Psoas muscle (tissue), 8 donors: ENCODE results near the gene DNAJB13. TPM values are rescaled to one million over a fixed set of nuclear protein-coding genes. Genes with fewer than 3 reads are reported as not detected.

Experiments
- ATAC-seq, 4 donors: fragments of 200-7000 bp; cut with Tn5 transposase; one replicate each; pipeline ENCODE4 v1.9.1; 2020; ENCODE audit warnings: moderate library complexity in 3 of 4, mild to moderate bottlenecking in 2 of 4
- DNase-seq, 2 donors: peaks; one replicate each; pipeline ENCODE4 v3.0.0-alpha.2; 2020
- H3K27ac ChIP-seq: fragments of 200-600 bp; one replicate; pipeline ENCODE4 v1.8.0; 2022
- H3K27me3 ChIP-seq, 3 donors: fragments of 200-600 bp in 1 of 3; one replicate each; pipeline versions ENCODE4 v1.6.1 to v1.8.0; 2013 to 2022; ENCODE audit warnings: low read length in 2 of 3, mild to moderate bottlenecking in 2 of 3, moderate library complexity in 1 of 3; ENCODE audit not compliant: insufficient read depth in 3 of 3
- H3K36me3 ChIP-seq, 2 donors: fragments of 200-600 bp in 1 of 2; one replicate each; pipeline versions ENCODE4 v1.6.1 to v1.8.0; 2013 to 2022; ENCODE audit warnings: low read depth in 1 of 2, mild to moderate bottlenecking in 1 of 2, moderate library complexity in 1 of 2; ENCODE audit not compliant: insufficient read depth in 1 of 2
- H3K4me1 ChIP-seq: fragments of 200-600 bp; one replicate; pipeline ENCODE4 v1.8.0; 2022
- H3K4me3 ChIP-seq: fragments of 200-600 bp; one replicate; pipeline ENCODE4 v1.8.0; 2022; ENCODE audit warnings: mild to moderate bottlenecking
- H3K9me3 ChIP-seq: fragments of 200-600 bp; one replicate; pipeline ENCODE4 v1.8.0; 2022
- WGBS, 3 donors: extraction: QIAGEN DNeasy Blood & Tissue Kit; methylation state at CpG; one replicate each; pipeline versions ENCODE4 v1.1.6 to v1.1.7; 2013; 5-methylcytosine and 5-hydroxymethylcytosine counted together
- intact Hi-C, 2 donors: fragments of 100-400 bp; cut with DNase I; formaldehyde crosslinking; loops; one replicate each; pipeline versions ENCODE4 v1.11.0 to v1.14.2; 2022
- polyA plus RNA-seq, 3 donors: library from polyadenylated mRNA; stranded (reverse); fragments of 200-250 nt; gene quantifications; one replicate each; pipeline ENCODE4 v1.2.3, GENCODE V29; 2013
- total RNA-seq, 4 donors: library from RNA; stranded (reverse); fragmentation: NEBNext Ultra II Directional in 2 of 4; extraction: Animal tissue kit (Norgen Biotek cat#: 25700) in 2 of 4; gene quantifications; one replicate each; pipeline versions ENCODE4 v1.2.1 to v1.2.4, GENCODE V29; 2021 to 2023
- TF ChIP-seq, protein P1 (sequence below): fragments of 200-600 bp; IDR thresholded peaks from one replicate; pipeline ENCODE4 v1.8.0; 2022; ENCODE audit warnings: antibody characterized with exemption
- donor health status: healthy with polysubstance abuse.
- donor health status: DM: no; HTN: no; CAD: no; lungs with moderate emphysema.
- donor health status: Bipolar disorder and iron deficiency.
- donor health status: healthy.
- donor health status: DM: yes; HTN: yes; CAD: no.
- donor health status: DM: no; HTN: no; CAD: no.
- donor health status: DM: no; HTN: no; CAD: no.
- donor health status: DM: yes; HTN: yes; CAD: no.

Gene DNAJB13
- total and polyA plus RNA-seq, 7 donors, result 0.03 TPM; not detected in 6

DNA sequence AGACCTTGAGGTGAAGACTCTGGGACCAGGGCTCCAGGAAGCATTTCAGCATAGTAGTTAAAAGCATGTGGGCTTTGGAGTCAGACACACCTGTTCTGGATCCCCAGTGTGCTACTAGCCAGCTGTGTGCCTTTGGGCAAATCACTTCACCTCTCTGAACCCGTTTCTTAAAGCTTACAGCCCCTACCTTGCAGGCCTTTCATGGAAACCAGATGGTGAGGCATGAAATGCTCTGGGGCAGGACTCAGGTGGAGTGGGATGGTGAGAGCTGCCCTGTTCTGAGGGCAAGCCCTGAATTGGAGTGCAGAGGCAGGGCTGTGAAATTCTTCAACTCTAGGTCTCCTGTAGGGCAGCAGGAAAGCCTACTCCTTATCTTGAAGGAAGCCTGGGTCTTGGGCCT, 21.4 kb downstream of the DNAJB13 start:
- DNase-seq, result peak in 1 of 2 donors; percentile 6
- intact Hi-C loops, result no loop called here
- no peak for ATAC-seq
- Histone ChIP-seq H3K27me3 (no peaks in the 10 kb centered on the region), H3K9me3 (no peaks in the 10 kb centered on the region), H3K4me3 (no peak overlapping the region), H3K4me1 (no peaks in the 10 kb centered on the region), H3K27ac (no peak overlapping the region), H3K36me3 (peaks cover 0 to 31% of the 10 kb centered on the region in 2 donors)
- whole genome bisulfite sequencing, 3 donors, result 74 to 78% (median 77%) methylated on average over 1 of the region's 1 CpG
- TF ChIP-seq, protein P1, sequence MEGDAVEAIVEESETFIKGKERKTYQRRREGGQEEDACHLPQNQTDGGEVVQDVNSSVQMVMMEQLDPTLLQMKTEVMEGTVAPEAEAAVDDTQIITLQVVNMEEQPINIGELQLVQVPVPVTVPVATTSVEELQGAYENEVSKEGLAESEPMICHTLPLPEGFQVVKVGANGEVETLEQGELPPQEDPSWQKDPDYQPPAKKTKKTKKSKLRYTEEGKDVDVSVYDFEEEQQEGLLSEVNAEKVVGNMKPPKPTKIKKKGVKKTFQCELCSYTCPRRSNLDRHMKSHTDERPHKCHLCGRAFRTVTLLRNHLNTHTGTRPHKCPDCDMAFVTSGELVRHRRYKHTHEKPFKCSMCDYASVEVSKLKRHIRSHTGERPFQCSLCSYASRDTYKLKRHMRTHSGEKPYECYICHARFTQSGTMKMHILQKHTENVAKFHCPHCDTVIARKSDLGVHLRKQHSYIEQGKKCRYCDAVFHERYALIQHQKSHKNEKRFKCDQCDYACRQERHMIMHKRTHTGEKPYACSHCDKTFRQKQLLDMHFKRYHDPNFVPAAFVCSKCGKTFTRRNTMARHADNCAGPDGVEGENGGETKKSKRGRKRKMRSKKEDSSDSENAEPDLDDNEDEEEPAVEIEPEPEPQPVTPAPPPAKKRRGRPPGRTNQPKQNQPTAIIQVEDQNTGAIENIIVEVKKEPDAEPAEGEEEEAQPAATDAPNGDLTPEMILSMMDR, result no peak

DNA sequence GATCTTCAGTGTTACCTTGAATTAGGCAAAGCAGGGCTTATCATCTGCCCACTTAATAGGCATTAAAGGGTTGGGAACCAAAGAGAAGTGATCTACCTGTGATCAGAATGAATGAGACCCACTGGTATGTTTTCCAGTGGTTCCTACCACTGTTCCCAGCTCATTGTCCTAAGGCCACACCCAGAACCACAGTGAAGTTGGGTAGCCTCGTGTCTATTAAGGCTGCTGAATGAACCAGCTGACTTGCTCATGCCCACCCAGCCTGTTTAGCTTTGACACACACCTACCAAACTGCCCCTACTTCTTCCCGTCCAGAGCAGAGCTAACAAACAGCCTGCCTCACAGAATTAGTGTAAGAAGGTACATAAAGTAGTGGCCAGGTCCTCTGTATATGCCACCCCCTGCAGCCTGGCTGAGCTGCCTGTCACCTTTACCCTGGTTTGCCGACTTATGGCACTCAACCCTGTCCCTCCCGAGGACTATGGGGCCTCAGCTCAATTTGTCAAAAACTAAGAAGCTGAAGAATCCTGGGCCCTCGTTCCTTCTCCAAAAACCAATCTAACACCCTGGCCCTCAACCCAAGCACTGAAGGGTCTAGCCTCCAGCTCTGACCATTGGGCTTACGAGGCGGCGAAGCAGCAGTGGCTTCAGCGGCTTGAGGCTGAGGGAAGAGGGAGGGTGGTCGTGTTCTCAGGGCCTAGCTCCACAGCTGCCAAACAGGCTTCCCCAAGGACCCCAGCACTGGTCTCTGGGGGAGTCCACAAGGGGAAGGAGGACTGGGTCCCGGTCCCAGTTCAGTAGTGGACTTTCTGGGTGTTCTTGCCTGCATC, 22.0 kb downstream of the DNAJB13 start:
- intact Hi-C loops, result no loop called here
- no peak overlapping the region for H3K27ac ChIP-seq
- DNase-seq, result peak in 1 of 2 donors; percentile 48
- no peak for ATAC-seq
- TF ChIP-seq, protein P1, result no peak
- H3K27me3 ChIP-seq, result no peaks in the 10 kb centered on the region
- no peaks in the 10 kb centered on the region for H3K9me3 ChIP-seq
- no peak overlapping the region for H3K4me3 ChIP-seq
- WGBS, 3 donors, result 82 to 86% (median 82%) methylated on average over 11 of the region's 11 CpGs
- no peaks in the 10 kb centered on the region for H3K4me1 ChIP-seq
- H3K36me3 ChIP-seq, result peaks cover 0 to 37% of the 10 kb centered on the region in 2 donors

DNA sequence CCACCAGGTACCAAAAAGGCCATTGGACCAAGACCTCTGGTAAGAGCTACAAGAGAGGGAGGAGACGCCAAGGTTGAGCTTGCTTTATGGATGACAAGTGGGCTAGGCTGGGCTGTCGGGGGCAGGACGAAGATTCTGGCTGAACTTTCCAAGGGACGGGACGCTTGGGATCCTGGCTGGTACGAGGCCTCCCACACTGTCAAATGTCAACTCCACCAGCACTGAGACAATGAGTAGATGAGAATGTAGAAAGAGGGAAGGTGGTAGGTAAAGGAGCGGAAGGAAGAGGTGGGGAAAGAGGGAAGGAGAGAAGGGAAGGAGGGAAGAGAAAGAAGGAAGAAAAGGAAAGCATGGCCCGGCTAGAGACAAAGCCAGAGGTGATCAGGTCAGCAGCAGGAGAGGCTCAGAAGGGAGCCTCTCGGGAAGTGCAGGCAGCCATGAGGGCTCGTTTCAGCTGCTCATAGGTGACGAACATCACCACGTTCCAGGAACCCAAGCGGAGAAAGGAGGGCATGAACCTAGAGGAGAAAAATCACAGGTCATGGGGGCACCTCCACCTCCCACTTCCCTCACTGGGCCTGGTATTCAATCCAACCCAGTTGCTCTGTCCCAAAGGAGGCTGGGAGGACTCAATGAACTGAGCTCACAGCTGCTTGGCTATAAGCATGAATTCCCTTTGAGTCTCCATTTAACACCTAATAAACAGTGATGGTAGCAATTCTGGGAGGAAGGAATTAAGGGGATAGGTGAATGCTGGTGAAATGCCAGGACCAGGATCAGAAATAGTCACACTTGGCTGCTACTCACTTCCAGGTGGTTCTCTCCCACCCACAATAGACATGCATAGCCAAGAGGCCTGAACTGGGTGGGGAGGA, 24.0 kb downstream of the DNAJB13 start:
- DNase-seq (peak in 1 of 2 donors; percentile 6), ATAC-seq (no peak)
- no peaks in the 10 kb centered on the region for H3K4me1 ChIP-seq
- TF ChIP-seq, protein P1, result no peak
- no peak overlapping the region for H3K4me3 ChIP-seq
- WGBS, 3 donors, result 85 to 91% (median 90%) methylated on average over 13 of the region's 13 CpGs
- no peaks in the 10 kb centered on the region for H3K27me3 ChIP-seq
- no peaks in the 10 kb centered on the region for H3K9me3 ChIP-seq
- intact Hi-C loops, result no loop called here
- H3K27ac ChIP-seq, result no peak overlapping the region
- peaks cover 0 to 55% of the 10 kb centered on the region in 2 donors for H3K36me3 ChIP-seq

GRCh38 chr11:73975479-73975757, 24.6 kb downstream of the DNAJB13 start:
- TF ChIP-seq, protein P1, result no peak
- peaks cover 5% of the 10 kb centered on the region for H3K4me1 ChIP-seq
- H3K4me3 ChIP-seq, result no peak overlapping the region
- DNase-seq (peak in 1 of 2 donors; percentile 20), ATAC-seq (no peak)
- H3K27ac ChIP-seq, result no peak overlapping the region
- H3K27me3 ChIP-seq, result no peaks in the 10 kb centered on the region
- H3K36me3 ChIP-seq, result peaks cover 0 to 60% of the 10 kb centered on the region in 2 donors
- intact Hi-C loops, result no loop called here
- 86 to 95% (median 91%) methylated on average over 6 of the region's 6 CpGs for WGBS, 3 donors
- H3K9me3 ChIP-seq, result no peaks in the 10 kb centered on the region
